ENCODE measurements around the gene LRRC17. TPM values are rescaled to one million over a fixed set of nuclear protein-coding genes. Genes with fewer than 3 reads are reported as not detected.

LRRC17 gene
- total and polyA plus RNA-seq, 9 of the 15 experiments (the other 6 are each of a cell fraction or from before 2014, with no cell fraction given): 0.03 to 0.18 (median 0.12) TPM; not detected in 5

DNA sequence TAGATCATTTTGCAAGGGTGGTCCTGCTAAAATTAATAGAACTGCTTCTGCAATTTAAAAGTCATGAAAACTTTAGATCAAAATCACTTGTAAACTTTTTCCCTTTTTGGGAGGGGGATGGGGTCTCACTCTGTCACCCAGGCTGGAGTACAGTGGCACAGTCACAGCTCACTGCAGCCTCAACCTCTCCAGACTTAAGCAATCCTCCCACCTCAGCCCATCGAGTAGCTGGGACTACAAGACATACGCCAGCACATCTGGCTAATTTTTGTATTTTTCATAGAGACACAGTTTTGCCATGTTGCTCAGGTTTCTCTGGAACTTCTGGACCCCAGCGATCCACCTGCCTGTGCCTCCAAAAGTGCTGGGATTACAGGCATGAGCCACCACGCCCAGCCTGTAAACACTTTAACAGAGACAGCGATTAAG lies 79.7 kb downstream of the LRRC17 start (continued):
- TF ChIP-seq, protein P1, sequence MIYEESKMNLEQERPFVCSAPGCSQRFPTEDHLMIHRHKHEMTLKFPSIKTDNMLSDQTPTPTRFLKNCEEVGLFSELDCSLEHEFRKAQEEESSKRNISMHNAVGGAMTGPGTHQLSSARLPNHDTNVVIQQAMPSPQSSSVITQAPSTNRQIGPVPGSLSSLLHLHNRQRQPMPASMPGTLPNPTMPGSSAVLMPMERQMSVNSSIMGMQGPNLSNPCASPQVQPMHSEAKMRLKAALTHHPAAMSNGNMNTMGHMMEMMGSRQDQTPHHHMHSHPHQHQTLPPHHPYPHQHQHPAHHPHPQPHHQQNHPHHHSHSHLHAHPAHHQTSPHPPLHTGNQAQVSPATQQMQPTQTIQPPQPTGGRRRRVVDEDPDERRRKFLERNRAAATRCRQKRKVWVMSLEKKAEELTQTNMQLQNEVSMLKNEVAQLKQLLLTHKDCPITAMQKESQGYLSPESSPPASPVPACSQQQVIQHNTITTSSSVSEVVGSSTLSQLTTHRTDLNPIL (CRISPR knock-in tag; IDR thresholded peaks at IDR 0.05): no peak
- TF ChIP-seq GATA2 (CRISPR knock-in tag; IDR thresholded peaks at IDR 0.05) (no peak), DACH1 (IDR thresholded peaks at IDR 0.05; ENCODE audit: partially characterized antibody) (no peak), ESRRB (CRISPR knock-in tag; IDR thresholded peaks at IDR 0.05; ENCODE audit: borderline replicate concordance) (no peak), HDAC1 (IDR thresholded peaks at IDR 0.05) (no peak), GABPB1 (CRISPR knock-in tag; IDR thresholded peaks at IDR 0.05) (peak; percentile 22; the same call in 1 of the 2 replicates), ZNF507 (tag; conservative IDR thresholded peaks at IDR 0.05) (0 out of 2 replicates have a peak, but pooled peaks have one; percentile 8), ZNF707 (CRISPR knock-in tag; conservative IDR thresholded peaks at IDR 0.05) (no peak), NUFIP1 (IDR thresholded peaks at IDR 0.05; ENCODE audit: partially characterized antibody) (no peak), ZSCAN32 (CRISPR knock-in tag; IDR thresholded peaks at IDR 0.05) (no peak), KLF6 (CRISPR knock-in tag; IDR thresholded peaks at IDR 0.05; ENCODE audit: borderline replicate concordance) (no peak), STAT5A (IDR thresholded peaks at IDR 0.05; ENCODE audit: borderline replicate concordance, low read length) (no peak), PHF21A (IDR thresholded peaks at IDR 0.05; ENCODE audit: borderline replicate concordance, low read depth) (no peak), ZKSCAN1 (IDR thresholded peaks at IDR 0.05; ENCODE audit: low read depth, low read length) (no peak), ZNF121 (CRISPR knock-in tag; conservative IDR thresholded peaks at IDR 0.05) (no peak), ARID1B (IDR thresholded peaks at IDR 0.05) (no peak)
- TF ChIP-seq, protein P2, sequence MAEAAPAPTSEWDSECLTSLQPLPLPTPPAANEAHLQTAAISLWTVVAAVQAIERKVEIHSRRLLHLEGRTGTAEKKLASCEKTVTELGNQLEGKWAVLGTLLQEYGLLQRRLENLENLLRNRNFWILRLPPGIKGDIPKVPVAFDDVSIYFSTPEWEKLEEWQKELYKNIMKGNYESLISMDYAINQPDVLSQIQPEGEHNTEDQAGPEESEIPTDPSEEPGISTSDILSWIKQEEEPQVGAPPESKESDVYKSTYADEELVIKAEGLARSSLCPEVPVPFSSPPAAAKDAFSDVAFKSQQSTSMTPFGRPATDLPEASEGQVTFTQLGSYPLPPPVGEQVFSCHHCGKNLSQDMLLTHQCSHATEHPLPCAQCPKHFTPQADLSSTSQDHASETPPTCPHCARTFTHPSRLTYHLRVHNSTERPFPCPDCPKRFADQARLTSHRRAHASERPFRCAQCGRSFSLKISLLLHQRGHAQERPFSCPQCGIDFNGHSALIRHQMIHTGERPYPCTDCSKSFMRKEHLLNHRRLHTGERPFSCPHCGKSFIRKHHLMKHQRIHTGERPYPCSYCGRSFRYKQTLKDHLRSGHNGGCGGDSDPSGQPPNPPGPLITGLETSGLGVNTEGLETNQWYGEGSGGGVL (CRISPR knock-in tag; IDR thresholded peaks at IDR 0.05): no peak
- TF ChIP-seq, protein P3, sequence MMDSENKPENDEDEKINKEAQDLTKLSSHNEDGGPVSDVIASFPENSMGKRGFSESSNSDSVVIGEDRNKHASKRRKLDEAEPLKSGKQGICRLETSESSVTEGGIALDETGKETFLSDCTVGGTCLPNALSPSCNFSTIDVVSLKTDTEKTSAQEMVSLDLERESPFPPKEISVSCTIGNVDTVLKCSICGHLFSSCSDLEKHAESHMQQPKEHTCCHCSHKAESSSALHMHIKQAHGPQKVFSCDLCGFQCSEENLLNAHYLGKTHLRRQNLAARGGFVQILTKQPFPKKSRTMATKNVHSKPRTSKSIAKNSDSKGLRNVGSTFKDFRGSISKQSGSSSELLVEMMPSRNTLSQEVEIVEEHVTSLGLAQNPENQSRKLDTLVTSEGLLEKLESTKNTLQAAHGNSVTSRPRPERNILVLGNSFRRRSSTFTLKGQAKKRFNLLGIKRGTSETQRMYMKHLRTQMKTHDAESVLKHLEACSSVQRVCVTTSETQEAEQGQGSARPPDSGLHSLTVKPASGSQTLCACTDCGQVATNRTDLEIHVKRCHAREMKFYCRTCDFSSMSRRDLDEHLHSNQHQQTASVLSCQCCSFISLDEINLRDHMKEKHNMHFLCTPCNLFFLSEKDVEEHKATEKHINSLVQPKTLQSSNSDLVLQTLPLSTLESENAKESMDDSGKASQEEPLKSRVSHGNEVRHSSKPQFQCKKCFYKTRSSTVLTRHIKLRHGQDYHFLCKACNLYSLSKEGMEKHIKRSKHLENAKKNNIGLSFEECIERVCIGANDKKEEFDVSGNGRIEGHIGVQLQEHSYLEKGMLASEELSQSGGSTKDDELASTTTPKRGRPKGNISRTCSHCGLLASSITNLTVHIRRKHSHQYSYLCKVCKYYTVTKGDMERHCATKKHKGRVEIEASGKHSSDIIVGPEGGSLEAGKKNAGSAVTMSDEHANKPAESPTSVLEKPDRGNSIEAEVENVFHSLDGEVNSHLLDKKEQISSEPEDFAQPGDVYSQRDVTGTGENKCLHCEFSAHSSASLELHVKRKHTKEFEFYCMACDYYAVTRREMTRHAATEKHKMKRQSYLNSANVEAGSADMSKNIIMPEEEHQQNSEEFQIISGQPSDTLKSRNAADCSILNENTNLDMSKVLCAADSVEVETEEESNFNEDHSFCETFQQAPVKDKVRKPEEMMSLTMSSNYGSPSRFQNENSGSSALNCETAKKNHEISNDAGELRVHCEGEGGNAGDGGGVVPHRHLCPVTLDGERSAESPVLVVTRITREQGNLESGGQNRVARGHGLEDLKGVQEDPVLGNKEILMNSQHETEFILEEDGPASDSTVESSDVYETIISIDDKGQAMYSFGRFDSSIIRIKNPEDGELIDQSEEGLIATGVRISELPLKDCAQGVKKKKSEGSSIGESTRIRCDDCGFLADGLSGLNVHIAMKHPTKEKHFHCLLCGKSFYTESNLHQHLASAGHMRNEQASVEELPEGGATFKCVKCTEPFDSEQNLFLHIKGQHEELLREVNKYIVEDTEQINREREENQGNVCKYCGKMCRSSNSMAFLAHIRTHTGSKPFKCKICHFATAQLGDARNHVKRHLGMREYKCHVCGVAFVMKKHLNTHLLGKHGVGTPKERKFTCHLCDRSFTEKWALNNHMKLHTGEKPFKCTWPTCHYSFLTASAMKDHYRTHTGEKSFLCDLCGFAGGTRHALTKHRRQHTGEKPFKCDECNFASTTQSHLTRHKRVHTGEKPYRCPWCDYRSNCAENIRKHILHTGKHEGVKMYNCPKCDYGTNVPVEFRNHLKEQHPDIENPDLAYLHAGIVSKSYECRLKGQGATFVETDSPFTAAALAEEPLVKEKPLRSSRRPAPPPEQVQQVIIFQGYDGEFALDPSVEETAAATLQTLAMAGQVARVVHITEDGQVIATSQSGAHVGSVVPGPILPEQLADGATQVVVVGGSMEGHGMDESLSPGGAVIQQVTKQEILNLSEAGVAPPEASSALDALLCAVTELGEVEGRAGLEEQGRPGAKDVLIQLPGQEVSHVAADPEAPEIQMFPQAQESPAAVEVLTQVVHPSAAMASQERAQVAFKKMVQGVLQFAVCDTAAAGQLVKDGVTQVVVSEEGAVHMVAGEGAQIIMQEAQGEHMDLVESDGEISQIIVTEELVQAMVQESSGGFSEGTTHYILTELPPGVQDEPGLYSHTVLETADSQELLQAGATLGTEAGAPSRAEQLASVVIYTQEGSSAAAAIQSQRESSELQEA (IDR thresholded peaks at IDR 0.05; ENCODE audit: low read depth): no peak
